GM12878 (cell line): ENCODE data around the gene SPTBN1. TPM values are rescaled to one million over a fixed set of nuclear protein-coding genes. Genes with fewer than 3 reads are reported as not detected.

Source experiments
- ATAC-seq: fragments of 200-7000 bp; cut with Tn5 transposase; 3 replicates; pipeline ENCODE4 v1.9.1; 2020; ENCODE audit warnings: mild to moderate bottlenecking, moderate library complexity
- BruUV-seq: library from RNA; stranded (reverse); fragments of 400-500 nt; replicated peaks from 2 replicates; lab custom pipeline; 2021; lab: Mats Ljungman, UMichigan
- CTCF ChIA-PET: fragments of 300-600 bp; sonication (Branson Sonifier 250); formaldehyde crosslinking; extraction: SDS; loops from one replicate; lab custom pipeline; 2021; ENCODE audit warnings: inconsistent platforms; lab: Yijun Ruan, JAX
- POLR2A ChIA-PET: fragments of 350-600 bp; formaldehyde crosslinking; extraction: SDS; loops from one replicate; lab custom pipeline; 2021; ENCODE audit warnings: inconsistent platforms; lab: Charles Lee
- RAD21 ChIA-PET: fragments of 300-600 bp; sonication (Branson Sonifier 250); formaldehyde crosslinking; loops from one replicate; lab custom pipeline; 2023; ENCODE audit warnings: antibody characterized with exemption; ENCODE audit not compliant: unreplicated experiment; lab: Charles Lee
- SMC1A ChIA-PET: fragments of 300-600 bp; sonication (Branson Sonifier 250); formaldehyde crosslinking; loops from one replicate; lab custom pipeline; 2023; ENCODE audit not compliant: unreplicated experiment, uncharacterized antibody; lab: Charles Lee
- DNase-seq: peaks from one replicate; pipeline ENCODE4 v3.0.0-alpha.2; 2011; ENCODE audit warnings: low read depth, low spot score
- FAIRE-seq: peaks from 3 replicates; lab custom pipeline; 2011; peaks lifted over from hg19 to GRCh38; lab: Jason Lieb, UNC
- H2AFZ ChIP-seq: 2 replicates; pipeline ENCODE4 v1.6.0; 2011; ENCODE audit warnings: low read depth, low read length, control low read depth; ENCODE audit not compliant: control insufficient read depth
- H3K27ac ChIP-seq: 2 replicates; pipeline ENCODE4 v1.5.1; 2011; ENCODE audit warnings: control low read depth; ENCODE audit not compliant: control insufficient read depth, insufficient read depth
- H3K27me3 ChIP-seq, 2 experiments: replicated peaks in 1 of 2; 2 replicates each; pipeline versions ENCODE4 v1.6.0 to v1.6.1; 2011; ENCODE audit warnings: low read length in 1 of 2; ENCODE audit not compliant: control insufficient read depth in 2 of 2, insufficient read depth in 2 of 2
- H3K36me3 ChIP-seq, 2 experiments: 2 replicates each; pipeline ENCODE4 v1.5.1; 2011; ENCODE audit warnings: low read length in 1 of 2; ENCODE audit not compliant: control insufficient read depth in 2 of 2, insufficient read depth in 2 of 2
- H3K4me1 ChIP-seq: 2 replicates; pipeline ENCODE4 v1.6.1; 2011; ENCODE audit warnings: mild to moderate bottlenecking, low read length, moderate library complexity, mixed read lengths; ENCODE audit not compliant: control insufficient read depth, insufficient read depth
- H3K4me2 ChIP-seq: 2 replicates; pipeline ENCODE4 v1.6.0; 2011; ENCODE audit warnings: control low read depth; ENCODE audit not compliant: control insufficient read depth, insufficient read depth
- H3K4me3 ChIP-seq: fragments of 200-600 bp; sonication (generic); 2 replicates; pipeline ENCODE4 v1.5.1; 2016
- H3K79me2 ChIP-seq: 2 replicates; pipeline ENCODE4 v1.6.0; 2011; ENCODE audit warnings: low read length; ENCODE audit not compliant: control insufficient read depth, insufficient read depth
- H3K9ac ChIP-seq: 2 replicates; pipeline ENCODE4 v1.8.0; 2011; ENCODE audit warnings: low read length, control low read depth, mixed read lengths; ENCODE audit not compliant: control insufficient read depth, insufficient read depth
- H3K9me3 ChIP-seq: replicated peaks from 3 replicates; pipeline ENCODE4 v1.5.1; 2011; ENCODE audit warnings: mild to moderate bottlenecking, low read length; ENCODE audit not compliant: control insufficient read depth, insufficient read depth
- H4K20me1 ChIP-seq: 2 replicates; pipeline ENCODE4 v1.6.0; 2011; ENCODE audit not compliant: control insufficient read depth, insufficient read depth
- BCLAF1 ChIP-seq: fragments of 450-650 bp; IDR thresholded peaks from 2 replicates; pipeline ENCODE4 v1.6.1; 2017; ENCODE audit warnings: antibody characterized with exemption, mild to moderate bottlenecking, moderate library complexity
- BHLHE40 ChIP-seq, 2 experiments: fragments of 450-650 bp in 1 of 2; IDR thresholded peaks; 2 replicates each; pipeline ENCODE4 v1.6.1; 2011 to 2017; ENCODE audit warnings: low read depth in 2 of 2, borderline replicate concordance in 1 of 2, improper control_type of control experiment in 1 of 2, low read length in 1 of 2, mild to moderate bottlenecking in 1 of 2
- CHD4 ChIP-seq: fragments of 200-600 bp; sonication (generic); IDR thresholded peaks from 2 replicates; pipeline ENCODE4 v1.6.1; 2016; ENCODE audit warnings: mild to moderate bottlenecking
- ESRRA ChIP-seq: IDR thresholded peaks from 2 replicates; pipeline ENCODE4 v1.6.1; 2012; ENCODE audit warnings: mild to moderate bottlenecking, low read length, improper control_type of control experiment
- FOXK2 ChIP-seq: fragments of 450-650 bp; IDR thresholded peaks from 2 replicates; pipeline ENCODE4 v1.6.1; 2017; ENCODE audit warnings: mild to moderate bottlenecking, moderate library complexity
- IRF3 ChIP-seq: fragments of 450-650 bp; IDR thresholded peaks from 2 replicates; pipeline ENCODE4 v1.6.1; 2014; ENCODE audit warnings: mild to moderate bottlenecking
- KAT2A ChIP-seq: conservative IDR thresholded peaks from 2 replicates; pipeline ENCODE4 v1.6.1; 2011; ENCODE audit warnings: low read depth, low read length; ENCODE audit not compliant: control insufficient read depth
- MEF2B ChIP-seq: fragments of 450-650 bp; IDR thresholded peaks from 2 replicates; pipeline ENCODE4 v1.6.1; 2018; ENCODE audit warnings: mild to moderate bottlenecking, moderate library complexity; ENCODE audit not compliant: partially characterized antibody, poor library complexity, severe bottlenecking
- NFXL1 ChIP-seq: fragments of 450-650 bp; IDR thresholded peaks from 2 replicates; pipeline ENCODE4 v1.6.1; 2017; ENCODE audit warnings: antibody characterized with exemption, mild to moderate bottlenecking, borderline replicate concordance
- NR2F1 ChIP-seq: fragments of 450-650 bp; conservative IDR thresholded peaks from 2 replicates; pipeline ENCODE4 v1.6.1; 2017; ENCODE audit warnings: mild to moderate bottlenecking
- REST ChIP-seq: IDR thresholded peaks from 2 replicates; pipeline ENCODE4 v1.6.1; 2012; ENCODE audit warnings: mild to moderate bottlenecking, low read depth, low read length
- RUNX3 ChIP-seq: IDR thresholded peaks from 2 replicates; pipeline ENCODE4 v1.6.1; 2012; ENCODE audit warnings: low read length, inconsistent platforms
- SMAD1 ChIP-seq: fragments of 450-650 bp; IDR thresholded peaks from 2 replicates; pipeline ENCODE4 v1.6.1; 2018; ENCODE audit warnings: mild to moderate bottlenecking, low read depth; ENCODE audit not compliant: partially characterized antibody
- TCF3 ChIP-seq: IDR thresholded peaks from 2 replicates; pipeline ENCODE4 v1.6.1; 2012; ENCODE audit warnings: low read depth, mild to moderate bottlenecking, low read length, borderline replicate concordance; ENCODE audit not compliant: insufficient read depth
- YBX1 ChIP-seq: fragments of 450-650 bp; IDR thresholded peaks from 2 replicates; pipeline ENCODE4 v1.6.1; 2016; ENCODE audit warnings: antibody characterized with exemption
- YY1 ChIP-seq: IDR thresholded peaks from 2 replicates; pipeline ENCODE4 v1.6.1; 2011; ENCODE audit warnings: low read depth, mild to moderate bottlenecking, low read length
- ZBED1 ChIP-seq: IDR thresholded peaks from 2 replicates; pipeline ENCODE4 v1.6.1; 2016; ENCODE audit warnings: borderline replicate concordance
- ZNF384 ChIP-seq: IDR thresholded peaks from 2 replicates; pipeline ENCODE4 v1.6.1; 2012; ENCODE audit warnings: low read depth, mild to moderate bottlenecking, low read length, improper control_type of control experiment, borderline replicate concordance
- whole genome bisulfite sequencing: methylation state at CpG from one replicate; pipeline ENCODE4 v1.1.6; 2016; ENCODE audit warnings: low lambda C conversion rate; ENCODE audit not compliant: insufficient replicate concordance, insufficient coverage; ENCODE audit errors: missing lambda C conversion rate; 5-methylcytosine and 5-hydroxymethylcytosine counted together
- in situ Hi-C: fragments of 300-500 bp; cut with MboI; formaldehyde crosslinking; loops from 9 replicates; pipeline ENCODE4 v1.14.3; 2018; ENCODE audit warnings: mixed read lengths
- intact Hi-C: fragments of 100-400 bp; cut with micrococcal nuclease; formaldehyde crosslinking; loops from one replicate; pipeline ENCODE4 v1.14.2; 2022; ENCODE audit not compliant: unreplicated experiment
- polyA plus RNA-seq, 11 experiments: library from polyadenylated mRNA; depleted of rRNA in 4 of 11; unstranded in 6 of 11; stranded (reverse) in 5 of 11; fragments of >200 nt; fragmentation: Nextera tagmentation in 4 of 11; fragmentation: Illumina TruSeq in 1 of 11; extraction: Ambion mirVana in 4 of 11; extraction: Trizol in 1 of 11; gene quantifications; 1 replicate in 1 of 11; 2 replicates in 10 of 11; pipeline versions ENCODE4 v1.2.1 to v1.2.3, GENCODE V29; 2011 to 2016; ENCODE audit warnings: inconsistent platforms in 2 of 11, missing spikeins in 2 of 11, low read depth in 1 of 11
- total RNA-seq, 4 experiments: library from RNA; depleted of rRNA in 3 of 4; stranded (reverse); fragments of >200 nt in 3 of 4; fragmentation: Illumina TruSeq in 1 of 4; extraction: Trizol in 1 of 4; gene quantifications; 2 replicates each; pipeline versions ENCODE4 v1.2.1 to v1.2.3, GENCODE V29; 2013 to 2021

The SPTBN1 gene
- total and polyA plus RNA-seq, 10 of the 15 experiments (the other 5 are each of a cell fraction or from before 2014, with no cell fraction given) = 20.6 to 154 (median 76.7) TPM

- ChIA-PET POLR2A (interaction anchor here (1.0 to 2.4 kb wide), 5 partner anchors 13 to 118 kb away, joined by 4 to 7 read pairs (median 5); no protein-coding TSS in a partner anchor), CTCF (interaction anchor here (0.5 to 6.2 kb wide), 12 partner anchors 13 to 572 kb away, joined by 3 to 42 read pairs (median 4); partner anchors contain the start of gene EML6), SMC1A (interaction anchor here (0.6 to 7.9 kb wide), 16 partner anchors 8 to 199 kb away, joined by 3 to 50 read pairs (median 6); no protein-coding TSS in a partner anchor), RAD21 (interaction anchor here (1.1 to 5.9 kb wide), 10 partner anchors 12 to 155 kb away, joined by 3 to 49 read pairs (median 14); no protein-coding TSS in a partner anchor)
- peak; percentile 8 for ATAC-seq
- no peaks in the 10 kb centered on the region for H3K79me2 ChIP-seq
- H3K4me1 ChIP-seq = peaks cover 34% of the 10 kb centered on the region
- H3K36me3 ChIP-seq = no peaks in the 10 kb centered on the region
- no peak for DNase-seq
- no peak overlapping the region for H2AFZ ChIP-seq
- H3K9ac ChIP-seq = no peak overlapping the region
- BruUV-seq = TSS peak; percentile 63
- no peaks in the 10 kb centered on the region; a peak in 1 of 4 replicates for H3K27me3 ChIP-seq
- intact Hi-C loops = loop anchor here (2.0 kb wide), 1 partner anchor 108 kb away; no protein-coding TSS in a partner anchor
- FAIRE-seq = no peak
- no peak overlapping the region for H3K27ac ChIP-seq
- WGBS = 8% methylated on average over 3 of the region's 3 CpGs
- peaks cover 4% of the 10 kb centered on the region; the same call in 2 of the 3 replicates for H3K9me3 ChIP-seq
- peak overlapping the region; percentile 46; the same call in 1 of the 2 replicates for H3K4me2 ChIP-seq
- no peak overlapping the region for H3K4me3 ChIP-seq
- in situ Hi-C loops = no loop called here
- H4K20me1 ChIP-seq = no peaks in the 10 kb centered on the region
- no peak for TF ChIP-seq ZBED1
- no peak for TF ChIP-seq IRF3
- no peak for TF ChIP-seq TCF3
- TF ChIP-seq NFXL1 = no peak
- TF ChIP-seq SMAD1 = peak; percentile 44
- no peak for TF ChIP-seq FOXK2
- TF ChIP-seq NR2F1 = no peak
- TF ChIP-seq RUNX3 = no peak
- TF ChIP-seq ESRRA = no peak
- TF ChIP-seq YBX1 = 0 out of 2 replicates have a peak, but pooled peaks have one; percentile 64
- TF ChIP-seq KAT2A = no peak
- TF ChIP-seq YY1 = no peak
- TF ChIP-seq REST = no peak
- TF ChIP-seq MEF2B = peak; percentile 96
- no peak for TF ChIP-seq ZNF384
- no peak for TF ChIP-seq CHD4
- TF ChIP-seq BHLHE40 (IDR thresholded peaks at IDR 0.05; ENCODE audit: borderline replicate concordance in 1 of 2, low read depth in 2 of 2, low read length in 1 of 2) = peak; percentile 82
- TF ChIP-seq BCLAF1 = no peak
These were observed 222.6 kb downstream of the SPTBN1 start for GRCh38 chr2:54678719-54679118.
